H7 (cell line): ENCODE data around the gene CDKN2B. TPM values are rescaled to one million over a fixed set of nuclear protein-coding genes. Genes with fewer than 3 reads are reported as not detected.
"Not testable (repeated sequence)": the region's sequence is repeated elsewhere in the genome, so short reads cannot be mapped to it uniquely, and the experiment has no call there.

Experiments used
- DNase-seq: peaks from one replicate; pipeline ENCODE4 v3.0.0; 2012
- H3K27me3 ChIP-seq: 2 replicates; pipeline ENCODE4 v1.6.0; 2011; ENCODE audit warnings: mild to moderate bottlenecking, low read length; ENCODE audit not compliant: control insufficient read depth, insufficient read depth
- H3K36me3 ChIP-seq: replicated peaks from 2 replicates; pipeline ENCODE4 v1.5.1; 2011; ENCODE audit warnings: low read length; ENCODE audit not compliant: control insufficient read depth, insufficient read depth
- H3K4me3 ChIP-seq: 2 replicates; pipeline ENCODE4 v1.5.1; 2011; ENCODE audit warnings: low read depth, mild to moderate bottlenecking, control low read depth, low read length, moderate library complexity; ENCODE audit not compliant: insufficient read depth
- total RNA-seq: library from RNA; depleted of rRNA; stranded (reverse); fragments of >200 nt; shearing (Covaris generic); gene quantifications from 2 replicates; pipeline ENCODE4 v1.2.3, GENCODE V29; 2014; rRNA removed

The CDKN2B gene, protein sequence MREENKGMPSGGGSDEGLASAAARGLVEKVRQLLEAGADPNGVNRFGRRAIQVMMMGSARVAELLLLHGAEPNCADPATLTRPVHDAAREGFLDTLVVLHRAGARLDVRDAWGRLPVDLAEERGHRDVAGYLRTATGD
- 0.76 TPM in 1 of 2 replicates, not detected in the other for total RNA-seq

DNA sequence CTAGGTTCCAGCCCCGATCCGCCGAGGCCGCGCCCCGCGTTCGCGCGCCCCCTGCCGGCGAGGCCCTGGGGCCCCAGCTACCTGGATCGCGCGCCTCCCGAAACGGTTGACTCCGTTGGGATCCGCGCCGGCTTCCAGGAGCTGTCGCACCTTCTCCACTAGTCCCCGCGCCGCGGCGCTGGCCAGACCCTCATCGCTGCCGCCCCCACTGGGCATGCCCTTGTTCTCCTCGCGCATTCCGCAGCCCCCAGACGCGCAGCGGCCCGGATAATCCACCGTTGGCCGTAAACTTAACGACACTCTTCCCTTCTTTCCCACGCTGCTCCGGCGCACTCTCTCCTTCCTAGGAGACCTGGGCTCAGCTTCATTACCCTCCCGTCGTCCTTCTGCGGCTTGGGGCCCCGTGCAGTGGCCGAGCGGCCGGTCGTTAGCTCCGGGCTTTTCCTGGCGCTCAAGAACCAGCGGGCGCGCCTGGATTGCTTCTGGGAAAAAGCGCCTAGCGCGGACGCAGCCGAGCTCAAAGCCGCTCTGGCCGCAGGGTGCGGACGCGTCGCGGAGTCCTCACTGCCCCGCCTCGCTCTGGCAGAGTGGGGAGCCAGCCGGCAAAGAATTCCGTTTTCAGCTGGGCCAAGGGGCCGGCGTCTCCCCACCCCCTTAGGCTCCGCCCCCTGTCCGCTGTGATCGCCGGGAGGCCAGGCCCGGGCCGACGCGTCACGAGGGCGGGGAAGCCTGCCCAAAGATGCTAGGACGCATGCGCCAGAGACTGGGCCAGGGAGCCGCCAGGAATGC lies at the start of gene CDKN2B:
TSS of gene CDKN2B (minus strand) at position 589 of the 789 bp plus-strand sequence. CDS start at position 237, 352 bp downstream.
- Histone ChIP-seq H3K36me3 (no peaks in the 10 kb centered on the region), H3K4me3 (peak within 1 kb of the TSS; percentile 68), H3K27me3 (peaks cover 61% of the 10 kb centered on the region)
- peak; percentile 97 for DNase-seq

- DNase-seq, H3K27me3 ChIP-seq, H3K4me3 ChIP-seq, H3K36me3 ChIP-seq: not testable (repeated sequence)
These were observed 48.9 kb upstream of the CDKN2B start for GRCh38 chr9:22057972-22058371.

DNA sequence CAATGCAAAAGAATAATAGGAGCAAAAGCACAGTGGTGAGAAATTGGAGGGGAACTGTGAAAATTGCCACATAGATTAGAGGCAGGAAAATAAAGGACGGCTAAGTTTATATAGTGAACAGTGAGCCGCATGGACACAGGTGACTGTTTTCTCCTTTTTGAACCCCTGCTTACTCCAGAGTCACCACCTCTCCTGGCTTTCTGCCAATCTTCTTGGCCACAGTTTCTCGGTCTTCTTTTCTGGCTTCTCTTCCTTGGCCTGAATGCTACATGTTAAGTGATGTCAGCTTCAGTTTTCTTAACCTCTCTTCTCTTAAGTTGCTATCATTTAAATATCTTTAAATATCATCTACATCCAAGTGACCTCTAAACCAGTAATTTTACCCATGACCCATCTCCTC lies 47.3 kb upstream of the CDKN2B start:
- Histone ChIP-seq H3K27me3 (no peaks in the 10 kb centered on the region), H3K36me3 (no peaks in the 10 kb centered on the region), H3K4me3 (no peak overlapping the region)
- DNase-seq, result no peak

DNA sequence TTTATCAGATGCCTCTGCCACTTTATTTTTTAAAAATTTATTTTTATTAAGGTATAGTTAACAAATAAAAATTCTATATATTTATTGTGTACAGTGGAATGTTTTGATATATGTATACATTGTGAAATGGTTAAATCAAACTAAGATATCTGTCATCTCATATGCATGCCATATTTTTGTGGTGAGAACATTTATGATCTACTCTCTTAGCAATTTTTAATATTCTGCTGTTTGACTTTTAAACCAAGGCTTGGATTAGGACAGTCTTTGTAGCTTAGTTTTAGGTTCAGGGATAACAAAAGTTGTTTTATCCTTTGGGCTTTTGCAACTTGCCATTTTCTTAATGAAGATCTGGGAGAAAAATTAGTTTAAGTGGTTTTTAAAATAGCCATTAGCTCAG lies 46.0 kb upstream of the CDKN2B start:
- Histone ChIP-seq H3K4me3 (no peak overlapping the region), H3K36me3 (no peaks in the 10 kb centered on the region), H3K27me3 (no peaks in the 10 kb centered on the region)
- DNase-seq, result no peak

DNA sequence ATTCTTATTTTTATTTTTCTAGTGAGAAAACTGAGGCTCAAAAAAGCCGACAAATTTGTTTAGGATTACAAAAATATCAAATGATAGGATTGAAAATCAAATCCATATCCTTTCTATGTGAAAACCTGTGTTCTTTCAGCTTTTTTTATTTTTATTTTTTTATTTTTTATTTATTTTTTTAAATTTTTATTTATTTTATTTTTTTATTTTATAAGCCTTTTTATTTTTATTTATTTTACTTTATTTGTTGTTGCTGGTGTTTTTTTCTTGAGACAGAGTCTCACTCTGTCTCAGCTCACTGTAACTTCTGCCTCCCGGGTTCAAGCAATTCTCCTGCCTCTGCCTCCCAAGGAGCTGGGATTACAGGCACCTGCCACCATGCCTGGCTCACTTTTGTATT lies 45.4 kb upstream of the CDKN2B start:
- Histone ChIP-seq H3K36me3 (no peaks in the 10 kb centered on the region), H3K4me3 (no peak overlapping the region), H3K27me3 (no peaks in the 10 kb centered on the region)
- DNase-seq, result no peak

DNA sequence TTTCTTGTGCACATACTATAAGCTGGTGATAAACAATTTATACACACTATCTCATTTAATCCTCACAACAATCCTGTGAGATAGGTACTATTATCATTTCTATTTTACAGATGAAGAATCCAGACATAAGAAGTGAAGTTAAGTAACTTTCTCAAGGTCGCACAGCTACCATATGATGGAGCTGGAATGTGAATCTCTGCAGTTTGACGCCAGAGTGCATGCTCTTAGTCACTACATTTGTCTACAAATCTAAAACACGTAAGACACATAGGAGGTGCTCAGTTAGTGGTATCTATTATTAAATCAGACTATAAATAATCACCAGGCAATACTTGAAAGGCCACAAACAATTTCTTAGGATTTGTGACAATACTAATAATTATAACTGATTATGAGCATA lies 45.0 kb upstream of the CDKN2B start:
- H3K27me3 ChIP-seq, result no peaks in the 10 kb centered on the region
- DNase-seq, result no peak
- no peak overlapping the region for H3K4me3 ChIP-seq
- H3K36me3 ChIP-seq, result no peaks in the 10 kb centered on the region

- Histone ChIP-seq H3K4me3 (no peak overlapping the region), H3K36me3 (no peaks in the 10 kb centered on the region), H3K27me3 (no peaks in the 10 kb centered on the region)
- DNase-seq, result no peak
These were observed 44.1 kb upstream of the CDKN2B start for GRCh38 chr9:22053178-22053577.

GRCh38 chr9:22052376-22052945 lies 43.4 kb upstream of the CDKN2B start:
- DNase-seq, result no peak
- Histone ChIP-seq H3K27me3 (no peaks in the 10 kb centered on the region), H3K4me3 (no peak overlapping the region), H3K36me3 (no peaks in the 10 kb centered on the region)

DNA sequence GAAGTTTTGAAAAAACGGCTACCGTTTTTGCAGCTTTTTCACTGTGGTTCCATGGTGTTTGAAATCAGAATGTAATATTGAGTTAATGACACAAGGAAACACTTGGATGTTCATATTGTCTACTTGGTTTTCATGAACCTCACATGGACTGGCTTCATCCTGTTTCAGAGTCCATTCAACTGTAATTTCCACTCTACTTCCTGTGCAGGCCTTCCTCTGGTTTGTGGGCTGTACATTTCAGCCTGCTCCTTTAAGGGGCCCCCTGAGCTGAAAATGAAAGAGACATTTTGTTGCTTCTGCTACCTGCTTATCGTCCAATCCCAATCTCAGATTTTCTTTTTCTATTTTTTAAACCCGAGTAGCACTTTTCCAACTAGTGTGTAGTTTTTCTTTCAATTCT lies 41.8 kb upstream of the CDKN2B start:
- DNase-seq, result no peak
- no peaks in the 10 kb centered on the region for H3K36me3 ChIP-seq
- H3K4me3 ChIP-seq, result no peak overlapping the region
- H3K27me3 ChIP-seq, result no peaks in the 10 kb centered on the region

DNA sequence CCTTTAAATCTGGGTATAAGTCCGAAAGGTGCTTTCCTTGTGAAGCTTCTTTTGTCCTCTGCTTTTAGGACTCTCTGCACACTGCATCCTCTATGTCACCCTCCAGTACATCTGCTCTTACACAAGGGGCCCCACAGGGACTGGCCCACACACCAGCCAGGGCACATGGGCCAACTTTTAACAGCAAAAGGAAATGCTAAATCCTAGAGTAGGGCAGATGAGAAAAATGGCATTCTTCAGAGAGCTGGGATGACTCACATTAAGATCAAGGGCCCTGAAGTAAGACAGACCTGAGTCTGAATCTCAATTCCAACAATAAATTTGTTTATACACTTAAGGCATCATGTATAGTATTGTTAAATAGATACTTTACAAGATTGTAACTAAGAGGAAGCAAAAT lies 40.3 kb upstream of the CDKN2B start:
- DNase-seq, result no peak
- H3K36me3 ChIP-seq, result no peaks in the 10 kb centered on the region

GRCh38 chr9:22047596-22047995 lies 38.5 kb upstream of the CDKN2B start:
- no peak overlapping the region for H3K4me3 ChIP-seq
- no peak for DNase-seq
- no peaks in the 10 kb centered on the region for H3K36me3 ChIP-seq
- no peaks in the 10 kb centered on the region for H3K27me3 ChIP-seq

More for the DNA sequence above, 40.3 kb upstream of the CDKN2B start:
- Histone ChIP-seq H3K27me3 (no peaks in the 10 kb centered on the region), H3K4me3 (no peak overlapping the region)

GRCh38 chr9:22046243-22046885 lies 37.3 kb upstream of the CDKN2B start:
- Histone ChIP-seq H3K4me3 (no peak overlapping the region), H3K36me3 (no peaks in the 10 kb centered on the region), H3K27me3 (no peaks in the 10 kb centered on the region)
- no peak for DNase-seq

- DNase-seq, result no peak
- no peaks in the 10 kb centered on the region for H3K36me3 ChIP-seq
- H3K27me3 ChIP-seq, result no peaks in the 10 kb centered on the region
- no peak overlapping the region for H3K4me3 ChIP-seq
These were observed 36.3 kb upstream of the CDKN2B start for GRCh38 chr9:22045423-22045822.

DNA sequence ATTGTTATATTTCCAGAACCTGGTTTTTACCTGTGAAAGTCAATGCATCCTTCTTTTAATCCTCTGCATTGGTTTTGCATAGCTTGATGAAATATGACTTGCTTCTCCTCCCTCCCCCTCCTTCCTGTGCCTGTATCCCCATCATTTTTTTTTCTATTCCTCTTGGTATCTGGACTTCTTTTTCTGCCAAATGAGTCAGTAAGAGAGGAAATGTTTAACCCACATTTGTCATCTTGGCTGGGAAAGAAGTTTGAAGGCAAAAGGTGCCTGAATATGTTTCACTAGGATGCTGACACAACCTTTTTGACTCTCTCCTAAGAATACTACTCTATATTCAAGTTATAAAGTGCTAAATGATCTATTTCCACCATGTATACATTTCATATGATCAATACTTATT lies 35.5 kb upstream of the CDKN2B start:
- no peaks in the 10 kb centered on the region for H3K27me3 ChIP-seq
- DNase-seq, result no peak
- H3K36me3 ChIP-seq, result no peaks in the 10 kb centered on the region
- H3K4me3 ChIP-seq, result no peak overlapping the region

DNA sequence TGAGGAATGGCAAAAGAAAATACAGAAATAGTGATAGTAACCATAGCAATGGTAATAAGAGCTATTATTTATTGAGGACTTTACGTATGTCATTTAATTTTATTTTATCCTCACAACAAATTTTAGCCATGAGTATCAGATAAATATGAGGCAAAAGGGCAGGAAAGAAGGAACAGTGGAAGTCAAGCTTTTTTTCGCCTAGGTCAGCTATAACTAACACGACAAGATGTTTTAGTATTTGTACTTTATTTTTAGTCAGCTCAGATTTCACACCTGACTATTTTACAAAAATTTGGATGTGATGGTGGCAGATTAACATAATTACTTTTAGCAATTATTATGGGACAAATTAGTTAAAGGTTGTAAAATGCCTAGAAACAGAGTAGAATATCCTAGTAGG lies 34.8 kb upstream of the CDKN2B start:
- DNase-seq, result no peak
- no peaks in the 10 kb centered on the region for H3K36me3 ChIP-seq
- H3K27me3 ChIP-seq, result no peaks in the 10 kb centered on the region
- no peak overlapping the region for H3K4me3 ChIP-seq
